HuH-7.5 (cell line): ENCODE data around the gene PLBD1.

Experiments
- DNase-seq: peaks from one replicate; pipeline ENCODE4 v3.0.0; 2011; ENCODE audit warnings: low spot score

Gene PLBD1

GRCh38 chr12:14570231-14570630 is 2.5 kb upstream of the PLBD1 start:
- no peak for DNase-seq

- no peak for DNase-seq
These were observed 3.2 kb downstream of the PLBD1 start for GRCh38 chr12:14564336-14564959.

GRCh38 chr12:14563046-14563445 is 4.6 kb downstream of the PLBD1 start:
- DNase-seq, result no peak

- DNase-seq, result no peak
These were observed 5.4 kb downstream of the PLBD1 start for GRCh38 chr12:14562279-14562678.

GRCh38 chr12:14561677-14562238 is 5.9 kb downstream of the PLBD1 start:
- DNase-seq, result no peak

GRCh38 chr12:14560904-14561574 is 6.6 kb downstream of the PLBD1 start:
- DNase-seq, result no peak

- DNase-seq, result no peak
These were observed 9.2 kb downstream of the PLBD1 start for GRCh38 chr12:14558473-14558959.

- DNase-seq, result no peak
These were observed 9.7 kb downstream of the PLBD1 start for GRCh38 chr12:14557966-14558365.

- peak; percentile 18 for DNase-seq
These were observed 13.2 kb downstream of the PLBD1 start for GRCh38 chr12:14554281-14555007.

- DNase-seq, result no peak
These were observed 19.1 kb downstream of the PLBD1 start for GRCh38 chr12:14548609-14549008.

- no peak for DNase-seq
These were observed 20.1 kb downstream of the PLBD1 start for GRCh38 chr12:14547571-14547970.

GRCh38 chr12:14545144-14546124 is 22.2 kb downstream of the PLBD1 start:
- no peak for DNase-seq

- no peak for DNase-seq
These were observed 26.8 kb downstream of the PLBD1 start for GRCh38 chr12:14540801-14541462.

- DNase-seq, result no peak
These were observed 30.6 kb downstream of the PLBD1 start for GRCh38 chr12:14537088-14537487.

GRCh38 chr12:14532152-14532551 is 35.5 kb downstream of the PLBD1 start:
- no peak for DNase-seq

- DNase-seq, result no peak
These were observed 41.7 kb downstream of the PLBD1 start for GRCh38 chr12:14525964-14526363.

- no peak for DNase-seq
These were observed 45.9 kb downstream of the PLBD1 start for GRCh38 chr12:14521822-14522221.

GRCh38 chr12:14514946-14515345 is 52.7 kb downstream of the PLBD1 start:
- DNase-seq, result no peak

- no peak for DNase-seq
These were observed 53.4 kb downstream of the PLBD1 start for GRCh38 chr12:14514154-14514842.

GRCh38 chr12:14510574-14510973 is 57.1 kb downstream of the PLBD1 start:
- no peak for DNase-seq
